ENCODE measurements around the gene ATP1A1. TPM values are rescaled to one million over a fixed set of nuclear protein-coding genes. Genes with fewer than 3 reads are reported as not detected.

The ATP1A1 gene
- total and polyA plus RNA-seq, 8 donors: 191 to 731 (median 235) TPM

DNA sequence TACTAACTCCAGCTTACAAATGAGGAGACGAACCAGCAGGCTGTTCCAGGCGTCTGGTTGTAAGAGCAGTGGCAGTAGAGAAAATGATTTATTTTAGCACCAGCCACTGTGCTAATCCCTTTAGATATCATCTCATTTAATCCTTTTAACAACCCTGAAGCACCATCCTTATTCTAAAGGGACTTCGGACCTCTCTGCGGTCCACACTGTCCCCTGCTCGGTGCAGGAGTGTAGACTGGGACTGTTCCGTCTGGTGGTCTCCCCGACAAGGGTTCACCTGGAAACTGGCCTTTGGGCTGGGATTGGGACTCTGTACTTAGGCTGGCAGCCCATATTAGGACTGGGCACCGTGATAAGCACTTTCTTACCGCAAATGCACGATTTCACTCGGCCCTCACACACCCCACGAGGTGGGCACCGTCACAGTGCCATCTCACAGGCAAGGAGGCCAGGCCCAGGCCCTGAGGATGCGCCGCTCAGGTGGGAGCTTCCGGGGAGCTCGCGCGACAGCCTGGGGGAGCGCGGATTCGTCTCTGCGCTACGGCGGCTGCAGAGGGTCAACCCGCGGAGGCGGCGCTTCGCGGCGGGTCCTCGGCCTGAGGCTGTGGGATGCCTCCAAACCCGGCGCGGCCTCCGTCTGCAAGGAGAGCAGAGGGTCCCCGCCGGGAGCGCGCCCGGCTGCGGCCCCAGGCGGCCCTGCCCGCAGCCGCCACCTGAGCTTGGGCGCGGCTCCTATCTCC, 45.2 kb downstream of the ATP1A1 start:
- H3K9me3 ChIP-seq: no peaks in the 10 kb centered on the region
- H3K27ac ChIP-seq: peak overlapping the region; percentile 46 to 54
- H3K4me3 ChIP-seq: peak overlapping the region; percentile 64 to 92
- TF ChIP-seq, protein P1, sequence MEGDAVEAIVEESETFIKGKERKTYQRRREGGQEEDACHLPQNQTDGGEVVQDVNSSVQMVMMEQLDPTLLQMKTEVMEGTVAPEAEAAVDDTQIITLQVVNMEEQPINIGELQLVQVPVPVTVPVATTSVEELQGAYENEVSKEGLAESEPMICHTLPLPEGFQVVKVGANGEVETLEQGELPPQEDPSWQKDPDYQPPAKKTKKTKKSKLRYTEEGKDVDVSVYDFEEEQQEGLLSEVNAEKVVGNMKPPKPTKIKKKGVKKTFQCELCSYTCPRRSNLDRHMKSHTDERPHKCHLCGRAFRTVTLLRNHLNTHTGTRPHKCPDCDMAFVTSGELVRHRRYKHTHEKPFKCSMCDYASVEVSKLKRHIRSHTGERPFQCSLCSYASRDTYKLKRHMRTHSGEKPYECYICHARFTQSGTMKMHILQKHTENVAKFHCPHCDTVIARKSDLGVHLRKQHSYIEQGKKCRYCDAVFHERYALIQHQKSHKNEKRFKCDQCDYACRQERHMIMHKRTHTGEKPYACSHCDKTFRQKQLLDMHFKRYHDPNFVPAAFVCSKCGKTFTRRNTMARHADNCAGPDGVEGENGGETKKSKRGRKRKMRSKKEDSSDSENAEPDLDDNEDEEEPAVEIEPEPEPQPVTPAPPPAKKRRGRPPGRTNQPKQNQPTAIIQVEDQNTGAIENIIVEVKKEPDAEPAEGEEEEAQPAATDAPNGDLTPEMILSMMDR (IDR thresholded peaks at IDR 0.05): no peak
- H3K27me3 ChIP-seq: no peaks in the 10 kb centered on the region
- peak; percentile 81 to 94 (median 84) for DNase-seq
- ATAC-seq: peak; percentile 98
- H3K4me1 ChIP-seq: peaks cover 6 to 15% of the 10 kb centered on the region in 2 donors
- intact Hi-C loops (cut with DNase I): no loop called here
- H3K36me3 ChIP-seq: no peaks in the 10 kb centered on the region

GRCh38 chr1:116420417-116421200, 47.6 kb downstream of the ATP1A1 start:
- H3K4me3 ChIP-seq: no peak overlapping the region
- TF ChIP-seq, protein P1 (IDR thresholded peaks at IDR 0.05): no peak
- H3K36me3 ChIP-seq: no peaks in the 10 kb centered on the region
- no peaks in the 10 kb centered on the region for H3K27me3 ChIP-seq
- ATAC-seq (no peak), DNase-seq (no peak)
- intact Hi-C loops (cut with DNase I): no loop called here
- no peaks in the 10 kb centered on the region for H3K9me3 ChIP-seq
- no peak overlapping the region for H3K27ac ChIP-seq
- H3K4me1 ChIP-seq: peaks cover 6 to 15% of the 10 kb centered on the region in 2 donors

DNA sequence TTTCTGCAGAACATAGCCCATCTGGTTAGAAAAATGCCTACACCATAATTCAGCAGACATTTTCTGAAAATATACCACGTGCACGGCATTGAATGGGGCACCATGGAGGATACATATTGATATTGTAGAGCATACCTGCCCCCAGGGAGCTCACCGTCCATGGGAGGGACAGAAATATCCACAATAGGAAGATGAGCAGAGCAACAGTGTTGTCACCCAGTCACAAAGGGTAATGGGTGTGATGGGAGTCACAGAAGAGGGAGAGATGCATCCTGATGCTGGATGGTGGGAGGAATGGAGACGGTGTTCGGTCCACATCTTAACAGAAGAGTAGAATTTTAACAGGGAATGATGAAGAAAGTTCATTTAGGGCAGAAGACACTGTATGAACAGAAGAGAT, 51.4 kb downstream of the ATP1A1 start:
- H3K27ac ChIP-seq: no peak overlapping the region
- no peaks in the 10 kb centered on the region for H3K27me3 ChIP-seq
- H3K4me1 ChIP-seq: no peaks in the 10 kb centered on the region
- DNase-seq (no peak), ATAC-seq (no peak)
- no peak overlapping the region for H3K4me3 ChIP-seq
- H3K9me3 ChIP-seq: no peaks in the 10 kb centered on the region
- intact Hi-C loops (cut with DNase I): no loop called here
- TF ChIP-seq, protein P1 (IDR thresholded peaks at IDR 0.05): no peak
- H3K36me3 ChIP-seq: no peaks in the 10 kb centered on the region

DNA sequence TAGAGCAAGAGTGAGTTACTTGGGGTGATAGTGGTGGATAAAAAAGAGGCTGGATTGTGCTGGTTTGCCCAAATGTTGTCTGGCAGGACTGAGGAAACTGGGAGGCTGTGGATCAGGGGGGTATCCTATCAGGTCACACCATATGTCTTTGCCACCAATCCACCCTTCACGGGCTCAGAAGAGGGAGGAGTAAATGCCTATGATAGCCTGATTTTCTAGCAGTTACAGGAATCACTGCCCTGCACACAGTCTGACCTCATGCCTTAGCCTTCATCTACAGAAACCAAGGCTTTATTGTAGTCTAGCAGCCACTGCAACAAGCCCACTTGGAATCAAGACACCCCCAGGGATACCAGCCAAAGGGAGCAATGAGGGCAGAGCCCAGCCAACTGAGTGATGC, 51.8 kb downstream of the ATP1A1 start:
- Histone ChIP-seq H3K36me3 (no peaks in the 10 kb centered on the region), H3K4me1 (no peaks in the 10 kb centered on the region), H3K4me3 (no peak overlapping the region), H3K27ac (no peak overlapping the region), H3K9me3 (no peaks in the 10 kb centered on the region), H3K27me3 (no peaks in the 10 kb centered on the region)
- ATAC-seq (no peak), DNase-seq (no peak)
- intact Hi-C loops (cut with DNase I): no loop called here
- TF ChIP-seq, protein P1 (IDR thresholded peaks at IDR 0.05): no peak

GRCh38 chr1:116425987-116426386, 52.9 kb downstream of the ATP1A1 start:
- ATAC-seq (no peak), DNase-seq (no peak)
- Histone ChIP-seq H3K4me1 (no peaks in the 10 kb centered on the region), H3K4me3 (no peak overlapping the region), H3K27me3 (no peaks in the 10 kb centered on the region), H3K27ac (no peak overlapping the region), H3K36me3 (no peaks in the 10 kb centered on the region), H3K9me3 (no peaks in the 10 kb centered on the region)
- TF ChIP-seq, protein P1 (IDR thresholded peaks at IDR 0.05): no peak
- intact Hi-C loops (cut with DNase I): no loop called here
